H1 (cell line): ENCODE measurements around the gene GUCY2D. TPM values are rescaled to one million over a fixed set of nuclear protein-coding genes. Genes with fewer than 3 reads are reported as not detected.

Experiments
- CTCF ChIA-PET: fragments of 300-600 bp; sonication (Branson Sonifier 250); formaldehyde crosslinking; loops from one replicate; lab custom pipeline; 2021; ENCODE audit not compliant: partially characterized antibody; lab: Charles Lee
- POLR2A ChIA-PET: fragments of 300-600 bp; sonication (Branson Sonifier 250); formaldehyde crosslinking; loops from one replicate; lab custom pipeline; 2021; ENCODE audit warnings: inconsistent platforms; ENCODE audit not compliant: partially characterized antibody; lab: Charles Lee
- DNase-seq, 2 experiments: peaks; one replicate each; pipeline versions ENCODE4 v3.0.0 to v3.0.0-alpha.2; 2010 to 2022; ENCODE audit warnings: low spot score in 2 of 2, low read depth in 1 of 2, mixed read lengths in 1 of 2
- FAIRE-seq: peaks from 2 replicates; lab custom pipeline; 2011; peaks lifted over from hg19 to GRCh38; lab: Jason Lieb, UNC
- H2AFZ ChIP-seq: 2 replicates; pipeline ENCODE4 v1.8.1; 2012; ENCODE audit warnings: low read length, inconsistent platforms
- H2AK5ac ChIP-seq: 2 replicates; pipeline ENCODE4 v1.6.1; 2013; ENCODE audit warnings: low read depth, low read length
- H2BK120ac ChIP-seq: replicated peaks from 2 replicates; pipeline ENCODE3; 2013; ENCODE audit warnings: low read depth, low read length, inconsistent platforms
- H2BK12ac ChIP-seq: 2 replicates; pipeline ENCODE4 v1.6.1; 2013; ENCODE audit warnings: low read depth, low read length
- H2BK15ac ChIP-seq: 2 replicates; pipeline ENCODE4 v1.6.1; 2013; ENCODE audit warnings: low read length
- H2BK20ac ChIP-seq: 2 replicates; pipeline ENCODE4 v1.6.1; 2013; ENCODE audit warnings: low read length
- H2BK5ac ChIP-seq: 2 replicates; pipeline ENCODE4 v1.6.1; 2013; ENCODE audit warnings: low read depth, low read length
- H3K14ac ChIP-seq: 2 replicates; pipeline ENCODE4 v1.6.1; 2013; ENCODE audit warnings: inconsistent platforms; ENCODE audit not compliant: insufficient read length
- H3K18ac ChIP-seq: 2 replicates; pipeline ENCODE4 v1.6.1; 2013; ENCODE audit warnings: low read length; ENCODE audit errors: extremely low read depth
- H3K23ac ChIP-seq: 2 replicates; pipeline ENCODE4 v1.6.1; 2013; ENCODE audit warnings: inconsistent platforms; ENCODE audit not compliant: insufficient read length
- H3K23me2 ChIP-seq: 2 replicates; pipeline ENCODE4 v1.6.1; 2013; ENCODE audit warnings: low read depth, low read length
- H3K27ac ChIP-seq: 2 replicates; pipeline ENCODE4 v1.6.1; 2011; ENCODE audit warnings: low read depth, low read length, inconsistent platforms
- H3K27me3 ChIP-seq, 4 experiments: replicated peaks in 1 of 4; 1 replicate in 1 of 4; 2 replicates in 3 of 4; pipeline versions ENCODE4 v1.6.1 to v1.8.1; 2011 to 2013; ENCODE audit warnings: low read length in 3 of 4, mild to moderate bottlenecking in 3 of 4, inconsistent platforms in 2 of 4, mixed read lengths in 2 of 4, moderate library complexity in 1 of 4; ENCODE audit not compliant: control insufficient read depth in 3 of 4, insufficient read depth in 3 of 4; ENCODE audit errors: extremely low read depth in 1 of 4
- H3K36me3 ChIP-seq, 4 experiments: 2 replicates each; pipeline versions ENCODE4 v1.6.1 to v1.8.1; 2011 to 2013; ENCODE audit warnings: mild to moderate bottlenecking in 4 of 4, low read length in 3 of 4, moderate library complexity in 2 of 4, control low read depth in 1 of 4, inconsistent platforms in 1 of 4; ENCODE audit not compliant: insufficient read depth in 4 of 4, control insufficient read depth in 2 of 4
- H3K4ac ChIP-seq: replicated peaks from 2 replicates; pipeline ENCODE3; 2013; ENCODE audit warnings: low read length, low read depth, mixed read lengths, inconsistent platforms; ENCODE audit not compliant: insufficient read length
- H3K4me1 ChIP-seq, 4 experiments: replicated peaks in 1 of 4; 1 replicate in 1 of 4; 2 replicates in 3 of 4; pipeline versions ENCODE4 v1.6.1 to v1.8.1; 2011 to 2013; ENCODE audit warnings: low read length in 3 of 4, inconsistent platforms in 2 of 4, mixed read lengths in 1 of 4; ENCODE audit not compliant: insufficient read depth in 4 of 4, control insufficient read depth in 3 of 4
- H3K4me2 ChIP-seq, 2 experiments: 2 replicates each; pipeline versions ENCODE4 v1.6.1 to v1.8.1; 2011 to 2013; ENCODE audit warnings: low read depth in 2 of 2, low read length in 2 of 2, control low read depth in 1 of 2, inconsistent platforms in 1 of 2, mild to moderate bottlenecking in 1 of 2; ENCODE audit not compliant: insufficient read depth in 1 of 2
- H3K4me3 ChIP-seq, 4 experiments: fragments of 200-600, 300-600 bp in 1 of 4; sonication (generic), shearing (Covaris generic), sonication (Bioruptor Twin) in 1 of 4; 2 replicates each; pipeline versions ENCODE4 v1.5.1 to v1.8.1; 2011 to 2016; ENCODE audit warnings: low read length in 4 of 4, low read depth in 3 of 4, control low read depth in 2 of 4, inconsistent platforms in 2 of 4, mild to moderate bottlenecking in 2 of 4, mixed read lengths in 1 of 4, moderate library complexity in 1 of 4; ENCODE audit not compliant: insufficient read depth in 2 of 4; ENCODE audit errors: extremely low read depth in 1 of 4
- H3K56ac ChIP-seq: replicated peaks from 2 replicates; pipeline ENCODE3; 2013; ENCODE audit warnings: low read depth, mild to moderate bottlenecking, mixed read lengths, low read length, inconsistent platforms; ENCODE audit not compliant: insufficient read length
- H3K79me1 ChIP-seq: 2 replicates; pipeline ENCODE4 v1.6.1; 2013; ENCODE audit warnings: low read depth, low read length, control low read depth
- H3K79me2 ChIP-seq, 2 experiments: 2 replicates each; pipeline versions ENCODE4 v1.6.1 to v1.8.1; 2012 to 2013; ENCODE audit warnings: low read length in 2 of 2, mild to moderate bottlenecking in 2 of 2, inconsistent platforms in 1 of 2; ENCODE audit not compliant: insufficient read depth in 2 of 2, control insufficient read depth in 1 of 2
- H3K9ac ChIP-seq, 4 experiments: replicated peaks in 1 of 4; 1 replicate in 1 of 4; 2 replicates in 3 of 4; pipeline versions ENCODE4 v1.6.1 to v1.8.1; 2011 to 2013; ENCODE audit warnings: low read depth in 3 of 4, low read length in 3 of 4, control low read depth in 2 of 4, mild to moderate bottlenecking in 2 of 4, moderate library complexity in 2 of 4, inconsistent platforms in 1 of 4; ENCODE audit errors: extremely low read depth in 1 of 4
- H3K9me3 ChIP-seq, 2 experiments: 2 replicates each; pipeline versions ENCODE4 v1.6.1 to v1.8.1; 2012 to 2013; ENCODE audit warnings: mild to moderate bottlenecking in 2 of 2, moderate library complexity in 2 of 2, control low read depth in 1 of 2, inconsistent platforms in 1 of 2, low read depth in 1 of 2, low read length in 1 of 2, mixed read lengths in 1 of 2; ENCODE audit not compliant: insufficient read depth in 2 of 2
- H4K20me1 ChIP-seq, 2 experiments: replicated peaks in 1 of 2; 2 replicates each; pipeline versions ENCODE3 to v1.8.1; 2011 to 2013; ENCODE audit warnings: inconsistent platforms in 2 of 2, low read length in 2 of 2, mild to moderate bottlenecking in 1 of 2; ENCODE audit not compliant: insufficient read depth in 2 of 2, control insufficient read depth in 1 of 2
- H4K5ac ChIP-seq: 2 replicates; pipeline ENCODE4 v1.6.1; 2013; ENCODE audit warnings: low read length, low read depth, mixed read lengths, inconsistent platforms; ENCODE audit not compliant: insufficient read length
- H4K8ac ChIP-seq: 2 replicates; pipeline ENCODE4 v1.8.0; 2013; ENCODE audit warnings: mild to moderate bottlenecking, moderate library complexity, low read length, inconsistent platforms; ENCODE audit not compliant: insufficient read depth; ENCODE audit errors: extremely low read depth
- H4K91ac ChIP-seq: replicated peaks from 2 replicates; pipeline ENCODE3; 2013; ENCODE audit warnings: low read length, mixed read lengths, inconsistent platforms; ENCODE audit not compliant: insufficient read length
- CBX5 ChIP-seq: fragments of 300-800, 300-1000 bp; sonication (generic); IDR thresholded peaks from 2 replicates; pipeline ENCODE4 v1.7.1; 2016; ENCODE audit warnings: antibody characterized with exemption, low read length, low read depth
- HDAC6 ChIP-seq: IDR thresholded peaks from one replicate; pipeline ENCODE4 v1.7.1; 2012; ENCODE audit warnings: low read depth, mild to moderate bottlenecking, inconsistent platforms, low read length, moderate library complexity
- WGBS, 2 experiments: shearing (Covaris generic) in 1 of 2; methylation state at CpG; one replicate each; pipeline versions ENCODE4 v1.1.6 to v1.1.7; 2013 to 2015; ENCODE audit warnings: low lambda C conversion rate in 2 of 2, mixed read lengths in 2 of 2, inconsistent platforms in 1 of 2, low coverage in 1 of 2, missing lambda C conversion rate in 1 of 2; ENCODE audit not compliant: insufficient replicate concordance in 2 of 2, insufficient coverage in 1 of 2, insufficient read length in 1 of 2; ENCODE audit errors: extremely low coverage in 1 of 2, missing lambda C conversion rate in 1 of 2; 5-methylcytosine and 5-hydroxymethylcytosine counted together
- polyA plus RNA-seq, 7 experiments: library from polyadenylated mRNA; depleted of rRNA in 3 of 7; stranded (reverse) in 5 of 7; unstranded in 2 of 7; fragments of >200 nt in 5 of 7; fragments of 200-250 nt in 2 of 7; gene quantifications; 1 replicate in 5 of 7; 2 replicates in 1 of 7; 4 replicates in 1 of 7; pipeline versions ENCODE4 v1.2.1 to v1.2.3, GENCODE V29; 2011 to 2013; ENCODE audit warnings: missing spikeins in 2 of 7, mixed read lengths in 2 of 7
- total RNA-seq: library from RNA; stranded (reverse); fragmentation: NEBNext Ultra II Directional; extraction: Animal tissue kit (Norgen Biotek cat#: 25700); gene quantifications from 2 replicates; pipeline ENCODE4 v1.2.1, GENCODE V29; 2021

The GUCY2D gene
- total and polyA plus RNA-seq, 2 of the 8 experiments (the other 6 are each of a cell fraction or from before 2014, with no cell fraction given) = 0.20 to 0.48 TPM

GRCh38 chr17:8048736-8049135, 46.3 kb downstream of the GUCY2D start:
- H4K8ac ChIP-seq = no peak overlapping the region
- H3K27ac ChIP-seq = no peak overlapping the region
- no peaks in the 10 kb centered on the region for H3K79me2 ChIP-seq
- no peaks in the 10 kb centered on the region; a peak in 1 of 8 replicates for H3K36me3 ChIP-seq
- H3K4me2 ChIP-seq = no peak overlapping the region
- no peak overlapping the region for H3K56ac ChIP-seq
- POLR2A ChIA-PET = no interaction called here
- H2BK12ac ChIP-seq = no peak overlapping the region
- no peak overlapping the region for H2BK120ac ChIP-seq
- no peak overlapping the region for H4K5ac ChIP-seq
- no peak overlapping the region for H2BK20ac ChIP-seq
- CTCF ChIA-PET = interaction anchor here (1.3 kb wide), 1 partner anchor 136 kb away, joined by 3 read pairs; no protein-coding TSS in a partner anchor
- H3K4ac ChIP-seq = no peak overlapping the region
- no peak overlapping the region for H3K9ac ChIP-seq
- H2BK5ac ChIP-seq = no peak overlapping the region
- DNase-seq = no peak
- H3K27me3 ChIP-seq = peaks cover 0 to 3% (median 2%) of the 10 kb centered on the region in 4 experiments; a peak in 4 of 7 replicates
- no peak overlapping the region for H3K23ac ChIP-seq
- H3K23me2 ChIP-seq = no peaks in the 10 kb centered on the region; the same call in 1 of the 2 replicates
- no peak overlapping the region for H2AK5ac ChIP-seq
- no peak overlapping the region for H3K4me3 ChIP-seq
- H3K18ac ChIP-seq = no peak overlapping the region
- 88% methylated on average over 8 of the region's 8 CpGs; no CpG with 5 or more reads in 1 of the 2 experiments for WGBS, 2 experiments
- no peak for FAIRE-seq
- no peak overlapping the region for H2BK15ac ChIP-seq
- no peaks in the 10 kb centered on the region for H3K9me3 ChIP-seq
- H4K91ac ChIP-seq = no peak overlapping the region
- H2AFZ ChIP-seq = no peak overlapping the region
- no peaks in the 10 kb centered on the region for H3K79me1 ChIP-seq
- H3K4me1 ChIP-seq = no peaks in the 10 kb centered on the region
- no peak overlapping the region for H3K14ac ChIP-seq
- H4K20me1 ChIP-seq = no peaks in the 10 kb centered on the region
- TF ChIP-seq HDAC6 = no peak
- TF ChIP-seq CBX5 = no peak
